DMS53 (cell line): ENCODE data around the gene LRP2BP.
"Not testable (repeated sequence)": the region's sequence is repeated elsewhere in the genome, so short reads cannot be mapped to it uniquely, and the experiment has no call there.

ENCODE experiments used
- DNase-seq: peaks from one replicate; lab custom pipeline; 2025; lab: John Stamatoyannopoulos, UW

LRP2BP gene

GRCh38 chr4:185325721-185326120 lies 70.0 kb downstream of the LRP2BP start:
- peak; percentile 23 for DNase-seq

GRCh38 chr4:185324361-185324760 lies 71.4 kb downstream of the LRP2BP start:
- not testable (repeated sequence) for DNase-seq

GRCh38 chr4:185323606-185324005 lies 72.1 kb downstream of the LRP2BP start:
- no peak for DNase-seq

- no peak for DNase-seq
These were observed 72.9 kb downstream of the LRP2BP start for GRCh38 chr4:185322803-185323202.

GRCh38 chr4:185318679-185319078 lies 77.0 kb downstream of the LRP2BP start:
- peak; percentile 81 for DNase-seq

- DNase-seq, result peak; percentile 6
These were observed 77.8 kb downstream of the LRP2BP start for GRCh38 chr4:185317880-185318279.

GRCh38 chr4:185317462-185317861 lies 78.3 kb downstream of the LRP2BP start:
- DNase-seq, result not testable (repeated sequence)
